HG02623 (cell line): ENCODE data around the gene UGT2B17.

ENCODE experiments used
- ATAC-seq: cut with Tn5 transposase; IDR thresholded peaks from one replicate; pipeline ENCODE4 v1.9.1; 2021; ENCODE audit warnings: moderate library complexity; ENCODE audit not compliant: unreplicated experiment

UGT2B17 gene

DNA sequence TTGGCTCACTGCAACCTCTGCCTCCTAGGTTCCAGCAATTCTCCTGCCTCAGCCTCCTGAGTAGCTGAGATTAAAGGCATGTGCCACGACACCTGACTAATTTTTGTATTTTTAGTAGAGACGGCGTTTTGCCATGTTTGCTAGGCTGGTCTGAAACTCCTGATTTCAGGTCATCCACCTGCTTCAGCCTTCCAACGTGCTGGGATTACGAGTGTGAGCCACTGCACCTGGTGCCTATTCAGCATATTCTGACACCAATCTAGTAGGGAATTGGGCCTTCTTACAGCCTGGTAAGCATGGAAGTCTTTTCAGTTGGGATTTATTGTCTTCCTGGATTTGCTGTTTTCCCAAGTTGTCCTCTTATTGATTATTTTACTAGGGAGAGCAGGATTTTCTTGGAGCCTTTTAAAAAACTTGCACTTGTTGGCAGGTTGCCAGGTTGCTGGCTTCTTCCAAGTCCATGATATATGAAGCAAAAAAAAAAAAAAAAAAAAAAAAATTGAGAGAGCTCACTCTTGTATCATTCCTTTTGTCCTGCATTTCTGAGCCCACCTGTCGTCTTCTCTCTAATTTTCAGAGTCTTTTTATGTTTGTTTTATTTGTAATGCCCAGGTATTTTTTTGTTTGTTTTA is 85.2 kb downstream of the UGT2B17 start:
- ATAC-seq, result no peak

- no peak for ATAC-seq
These were observed 86.8 kb downstream of the UGT2B17 start for GRCh38 chr4:68489338-68489737.
